Neuronal stem cell (in vitro differentiated cells): ENCODE measurements around the gene F7.

Experiments
- DNase-seq: peaks from one replicate; pipeline ENCODE4 v3.0.0-alpha.2; 2013; ENCODE audit warnings: low spot score
- H2AFZ ChIP-seq: one replicate; pipeline ENCODE4 v1.6.1; 2013; ENCODE audit warnings: mild to moderate bottlenecking, low read length, inconsistent platforms
- H2AK5ac ChIP-seq: 2 replicates; pipeline ENCODE4 v1.6.1; 2013; ENCODE audit warnings: low read depth, mild to moderate bottlenecking, inconsistent platforms, low read length, moderate library complexity, mixed read lengths
- H2BK120ac ChIP-seq: 2 replicates; pipeline ENCODE4 v1.6.1; 2013; ENCODE audit warnings: low read depth, mild to moderate bottlenecking, inconsistent platforms, low read length, moderate library complexity, mixed read lengths
- H2BK12ac ChIP-seq: one replicate; pipeline ENCODE4 v1.6.1; 2013; ENCODE audit warnings: low read length, inconsistent platforms
- H2BK15ac ChIP-seq: 2 replicates; pipeline ENCODE4 v1.6.1; 2013; ENCODE audit warnings: mild to moderate bottlenecking, low read length, inconsistent platforms, mixed read lengths
- H2BK5ac ChIP-seq: one replicate; pipeline ENCODE4 v1.6.1; 2013; ENCODE audit warnings: inconsistent platforms, mild to moderate bottlenecking, low read length, moderate library complexity
- H3K14ac ChIP-seq: one replicate; pipeline ENCODE4 v1.6.1; 2013; ENCODE audit warnings: low read length, inconsistent platforms
- H3K18ac ChIP-seq: 2 replicates; pipeline ENCODE4 v1.6.1; 2013; ENCODE audit warnings: low read length, inconsistent platforms
- H3K23ac ChIP-seq: 2 replicates; pipeline ENCODE4 v1.6.1; 2013; ENCODE audit warnings: low read depth, mild to moderate bottlenecking, mixed read lengths, low read length, inconsistent platforms; ENCODE audit not compliant: poor library complexity
- H3K27ac ChIP-seq: replicated peaks from 3 replicates; pipeline ENCODE4 v1.5.1; 2013; ENCODE audit warnings: low read length, inconsistent platforms
- H3K27me3 ChIP-seq, 3 experiments: 2 replicates each; pipeline ENCODE4 v1.6.1; 2013; ENCODE audit warnings: low read length in 3 of 3, mild to moderate bottlenecking in 2 of 3, inconsistent platforms in 1 of 3, low read depth in 1 of 3, mixed read lengths in 1 of 3, moderate library complexity in 1 of 3; ENCODE audit not compliant: control insufficient read depth in 3 of 3, insufficient read depth in 3 of 3
- H3K36me3 ChIP-seq, 2 donors: replicated peaks in 1 of 2; 2 replicates each; pipeline ENCODE4 v1.6.1; 2013; ENCODE audit warnings: low read length in 2 of 2; ENCODE audit not compliant: control insufficient read depth in 2 of 2, insufficient read depth in 2 of 2
- H3K4ac ChIP-seq: 2 replicates; pipeline ENCODE4 v1.6.1; 2013; ENCODE audit warnings: inconsistent platforms, mild to moderate bottlenecking, low read length, moderate library complexity
- H3K4me1 ChIP-seq, 2 donors: 1 replicate in 1 of 2; 2 replicates in 1 of 2; pipeline ENCODE4 v1.6.1; 2013; ENCODE audit warnings: low read length in 2 of 2, low read depth in 1 of 2; ENCODE audit not compliant: control insufficient read depth in 2 of 2, insufficient read depth in 1 of 2
- H3K4me2 ChIP-seq: one replicate; pipeline ENCODE4 v1.6.1; 2013; ENCODE audit warnings: mild to moderate bottlenecking, low read length, inconsistent platforms; ENCODE audit not compliant: insufficient read depth, poor library complexity, severe bottlenecking
- H3K4me3 ChIP-seq, 2 donors: 2 replicates each; pipeline ENCODE4 v1.5.1; 2013; ENCODE audit warnings: low read length in 2 of 2, mild to moderate bottlenecking in 2 of 2, inconsistent platforms in 1 of 2, moderate library complexity in 1 of 2
- H3K79me1 ChIP-seq: one replicate; pipeline ENCODE4 v1.6.1; 2013; ENCODE audit warnings: low read depth, mild to moderate bottlenecking, inconsistent platforms, low read length, moderate library complexity
- H3K9ac ChIP-seq: one replicate; pipeline ENCODE4 v1.6.1; 2013; ENCODE audit warnings: mild to moderate bottlenecking, low read depth, low read length, inconsistent platforms; ENCODE audit not compliant: poor library complexity
- H3K9me3 ChIP-seq, 2 donors: replicated peaks in 1 of 2; 2 replicates each; pipeline versions ENCODE3 to v1.6.1; 2013; ENCODE audit warnings: low read length in 2 of 2, mild to moderate bottlenecking in 2 of 2, inconsistent platforms in 1 of 2, low read depth in 1 of 2, mixed read lengths in 1 of 2, moderate library complexity in 1 of 2; ENCODE audit not compliant: control insufficient read depth in 2 of 2, insufficient read depth in 1 of 2
- H4K8ac ChIP-seq: one replicate; pipeline ENCODE4 v1.6.1; 2013; ENCODE audit warnings: low read depth, mild to moderate bottlenecking, inconsistent platforms, low read length, moderate library complexity
- H4K91ac ChIP-seq: one replicate; pipeline ENCODE4 v1.6.1; 2013; ENCODE audit warnings: low read length, low read depth, mild to moderate bottlenecking, inconsistent platforms; ENCODE audit not compliant: poor library complexity
- WGBS, 2 donors: extraction: QIAGEN DNeasy Blood & Tissue Kit; methylation state at CpG; one replicate each; pipeline ENCODE4 v1.1.7; 2013; ENCODE audit warnings: missing lambda C conversion rate in 2 of 2, mixed read lengths in 1 of 2; ENCODE audit not compliant: insufficient read length in 2 of 2, insufficient replicate concordance in 1 of 2; ENCODE audit errors: extremely low coverage in 2 of 2; 5-methylcytosine and 5-hydroxymethylcytosine counted together

The F7 gene

GRCh38 chr13:113084094-113084942 is 21.3 kb upstream of the F7 start:
- Histone ChIP-seq H3K4ac (no peak overlapping the region), H3K27ac (no peak overlapping the region), H3K4me3 (peak overlapping the region in 1 of 2 donors; percentile 51), H2AK5ac (no peak overlapping the region), H3K18ac (no peak overlapping the region), H3K23ac (no peak overlapping the region), H3K14ac (peak overlapping the region; percentile 63), H3K36me3 (peaks cover 20 to 31% of the 10 kb centered on the region in 2 donors), H2BK12ac (no peak overlapping the region), H2BK5ac (no peak overlapping the region), H3K79me1 (peaks cover 2% of the 10 kb centered on the region), H3K4me2 (no peak overlapping the region), H3K9me3 (no peaks in the 10 kb centered on the region), H2BK15ac (no peak overlapping the region), H4K91ac (no peak overlapping the region), H3K9ac (no peak overlapping the region), H2BK120ac (no peak overlapping the region), H4K8ac (no peak overlapping the region), H2AFZ (peak overlapping the region; percentile 64), H3K4me1 (peaks cover 0 to 4% of the 10 kb centered on the region in 2 donors), H3K27me3 (no peaks in the 10 kb centered on the region)
- WGBS, 2 donors = no CpG with 5 or more reads among the region's 25 CpGs
- no peak for DNase-seq

DNA sequence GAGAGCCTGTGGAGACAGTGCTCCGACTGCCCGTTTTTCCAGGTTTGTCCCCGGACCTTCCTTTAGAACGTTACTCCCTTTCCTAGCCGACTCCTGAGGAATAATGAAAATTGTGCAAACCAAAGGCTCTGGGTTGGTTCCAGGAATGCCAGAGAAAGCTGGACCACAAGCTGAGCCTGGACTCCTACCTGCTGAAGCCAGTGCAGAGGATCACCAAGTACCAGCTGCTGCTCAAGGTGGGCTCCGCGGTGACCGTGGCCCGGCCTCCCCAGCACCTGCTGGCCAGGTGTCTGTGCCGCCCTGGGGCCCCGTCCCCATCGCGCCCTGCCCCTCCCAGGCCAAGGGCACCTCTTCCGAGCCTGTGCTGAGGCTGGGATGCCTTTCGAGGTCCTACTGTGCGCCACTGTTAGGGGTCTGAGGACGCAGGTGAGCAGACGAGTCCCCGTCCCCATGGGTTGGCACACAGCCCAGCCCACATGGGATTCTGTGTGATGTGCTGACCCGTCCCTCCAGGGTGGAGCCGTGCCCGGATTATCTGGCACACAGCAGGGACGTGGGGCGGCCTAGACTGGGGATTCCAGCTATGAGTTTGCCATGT is 20.5 kb upstream of the F7 start:
- no peaks in the 10 kb centered on the region for H3K9me3 ChIP-seq
- no peak overlapping the region for H2AFZ ChIP-seq
- H3K36me3 ChIP-seq = peaks cover 27 to 29% of the 10 kb centered on the region in 2 donors
- peak overlapping the region; percentile 82 for H3K23ac ChIP-seq
- no peak overlapping the region for H2BK15ac ChIP-seq
- peaks cover 4 to 5% of the 10 kb centered on the region in 2 donors for H3K4me1 ChIP-seq
- H3K4ac ChIP-seq = peak overlapping the region; percentile 53
- H3K18ac ChIP-seq = no peak overlapping the region
- H3K9ac ChIP-seq = no peak overlapping the region
- no peak overlapping the region for H2BK120ac ChIP-seq
- no CpG with 5 or more reads among the region's 24 CpGs for whole genome bisulfite sequencing, 2 donors
- H4K8ac ChIP-seq = no peak overlapping the region
- no peak overlapping the region for H3K27ac ChIP-seq
- no peak overlapping the region for H2AK5ac ChIP-seq
- no peak overlapping the region for H3K14ac ChIP-seq
- no peak overlapping the region for H2BK12ac ChIP-seq
- no peak overlapping the region for H3K4me2 ChIP-seq
- peak overlapping the region; percentile 53 for H2BK5ac ChIP-seq
- DNase-seq = no peak
- peaks cover 2% of the 10 kb centered on the region for H3K79me1 ChIP-seq
- no peak overlapping the region for H4K91ac ChIP-seq
- no peaks in the 10 kb centered on the region for H3K27me3 ChIP-seq
- H3K4me3 ChIP-seq = no peak overlapping the region

DNA sequence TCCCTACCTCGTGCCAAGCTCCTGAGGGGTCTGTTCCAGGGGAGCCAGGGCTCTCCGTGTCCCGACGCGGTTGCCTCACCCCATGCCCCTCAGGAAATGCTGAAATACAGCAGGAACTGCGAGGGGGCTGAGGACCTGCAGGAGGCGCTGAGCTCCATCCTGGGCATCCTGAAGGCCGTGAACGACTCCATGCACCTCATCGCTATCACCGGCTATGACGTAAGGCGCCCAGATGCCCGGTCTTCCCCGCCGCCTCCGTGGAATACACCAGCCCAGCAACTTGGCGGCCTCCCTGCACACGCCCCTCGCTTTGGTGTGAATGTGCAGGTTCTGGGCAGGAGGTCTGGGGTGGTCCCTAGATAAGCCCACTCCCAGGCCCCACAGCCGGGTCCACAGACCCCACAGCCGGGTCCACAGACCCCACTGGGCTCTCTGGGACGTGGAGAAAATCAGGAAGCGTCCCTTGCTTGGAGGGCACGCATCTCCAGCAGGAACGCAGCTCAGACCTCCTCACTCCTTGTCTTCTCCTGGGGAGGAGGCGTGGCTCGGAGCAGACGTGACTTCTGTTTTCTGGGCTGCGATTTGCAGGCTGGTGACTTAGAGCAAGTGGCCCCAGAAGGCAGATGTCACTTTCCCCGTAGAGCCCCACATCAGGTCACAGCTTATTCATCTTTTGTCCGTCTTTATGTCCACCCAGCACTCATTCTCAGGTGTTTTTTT is 19.4 kb upstream of the F7 start:
- Histone ChIP-seq H3K4me3 (no peak overlapping the region), H3K4me1 (peaks cover 4 to 6% of the 10 kb centered on the region in 2 donors), H4K8ac (no peak overlapping the region), H2BK120ac (no peak overlapping the region), H3K14ac (peak overlapping the region; percentile 86), H3K4me2 (no peak overlapping the region), H3K36me3 (peaks cover 28 to 31% of the 10 kb centered on the region in 2 donors), H2BK5ac (no peak overlapping the region), H2BK12ac (no peak overlapping the region), H3K23ac (no peak overlapping the region), H2BK15ac (no peak overlapping the region), H3K4ac (no peak overlapping the region), H3K9ac (no peak overlapping the region), H4K91ac (no peak overlapping the region), H2AK5ac (no peak overlapping the region), H3K27ac (no peak overlapping the region), H3K18ac (no peak overlapping the region), H3K9me3 (no peaks in the 10 kb centered on the region), H2AFZ (no peak overlapping the region), H3K79me1 (no peaks in the 10 kb centered on the region), H3K27me3 (no peaks in the 10 kb centered on the region)
- no CpG with 5 or more reads among the region's 32 CpGs for WGBS, 2 donors
- DNase-seq = no peak
